Body of pancreas (tissue), 4 donors: ENCODE results near the gene KDM2B. TPM values are rescaled to one million over a fixed set of nuclear protein-coding genes. Genes with fewer than 3 reads are reported as not detected.

Experiments used
- ATAC-seq: fragments of 150-250 bp; one replicate; pipeline ENCODE4 v1.9.1; 2016
- DNase-seq, 4 donors: peaks; one replicate each; pipeline ENCODE4 v3.0.0-alpha.2; 2019
- H3K27ac ChIP-seq, 4 donors: fragments of 200-600 bp; sonication (generic); 1 replicate in 3 of 4; 2 replicates in 1 of 4; pipeline versions ENCODE4 v1.5.1 to v1.6.1; 2016 to 2019; ENCODE audit warnings: mild to moderate bottlenecking in 1 of 4, mixed read lengths in 1 of 4, moderate library complexity in 1 of 4
- H3K27me3 ChIP-seq, 2 donors: fragments of 200-600 bp; sonication (generic); one replicate each; pipeline ENCODE4 v1.6.0; 2016; ENCODE audit warnings: mild to moderate bottlenecking in 1 of 2
- H3K36me3 ChIP-seq, 2 donors: fragments of 200-600 bp; sonication (generic); replicated peaks in 1 of 2; 2 replicates each; pipeline ENCODE4 v1.5.1; 2016; ENCODE audit warnings: low read depth in 2 of 2; ENCODE audit not compliant: insufficient read depth in 1 of 2
- H3K4me1 ChIP-seq: fragments of 200-600 bp; sonication (generic); one replicate; pipeline ENCODE4 v1.6.0; 2016
- H3K4me3 ChIP-seq, 2 donors: fragments of 200-600 bp; sonication (generic); 1 replicate in 1 of 2; 2 replicates in 1 of 2; pipeline ENCODE4 v1.5.1; 2016 to 2019
- H3K9me3 ChIP-seq, 3 donors: fragments of 200-600 bp; sonication (generic); 1 replicate in 2 of 3; 2 replicates in 1 of 3; pipeline ENCODE4 v1.5.1; 2016
- CTCF ChIP-seq, 7 experiments: fragments of 450-650 bp in 4 of 7; fragments of 200-600 bp in 3 of 7; sonication (generic) in 3 of 7; IDR thresholded peaks; one replicate each; pipeline ENCODE4 v1.5.1; 2016 to 2019; ENCODE audit warnings: antibody characterized with exemption in 7 of 7
- POLR2A ChIP-seq, 3 donors: fragments of 450-650 bp; IDR thresholded peaks; one replicate each; pipeline ENCODE4 v1.6.1; 2016; ENCODE audit warnings: antibody characterized with exemption in 3 of 3, mild to moderate bottlenecking in 2 of 3
- WGBS, 2 donors: methylation state at CpG; one replicate each; pipeline ENCODE4 v1.1.5; 2017; 5-methylcytosine and 5-hydroxymethylcytosine counted together
- intact Hi-C: fragments of 100-400 bp; cut with DNase I; formaldehyde crosslinking; loops from one replicate; pipeline ENCODE4 v1.15.1; 2023
- total RNA-seq, 2 donors: library from RNA; depleted of rRNA; stranded (reverse); fragments of >200 nt; gene quantifications; one replicate each; pipeline ENCODE4 v1.1.0, GENCODE V29; 2016

The KDM2B gene
- total RNA-seq, 2 donors from 2014 or later, result 17.8 to 26.5 TPM

DNA sequence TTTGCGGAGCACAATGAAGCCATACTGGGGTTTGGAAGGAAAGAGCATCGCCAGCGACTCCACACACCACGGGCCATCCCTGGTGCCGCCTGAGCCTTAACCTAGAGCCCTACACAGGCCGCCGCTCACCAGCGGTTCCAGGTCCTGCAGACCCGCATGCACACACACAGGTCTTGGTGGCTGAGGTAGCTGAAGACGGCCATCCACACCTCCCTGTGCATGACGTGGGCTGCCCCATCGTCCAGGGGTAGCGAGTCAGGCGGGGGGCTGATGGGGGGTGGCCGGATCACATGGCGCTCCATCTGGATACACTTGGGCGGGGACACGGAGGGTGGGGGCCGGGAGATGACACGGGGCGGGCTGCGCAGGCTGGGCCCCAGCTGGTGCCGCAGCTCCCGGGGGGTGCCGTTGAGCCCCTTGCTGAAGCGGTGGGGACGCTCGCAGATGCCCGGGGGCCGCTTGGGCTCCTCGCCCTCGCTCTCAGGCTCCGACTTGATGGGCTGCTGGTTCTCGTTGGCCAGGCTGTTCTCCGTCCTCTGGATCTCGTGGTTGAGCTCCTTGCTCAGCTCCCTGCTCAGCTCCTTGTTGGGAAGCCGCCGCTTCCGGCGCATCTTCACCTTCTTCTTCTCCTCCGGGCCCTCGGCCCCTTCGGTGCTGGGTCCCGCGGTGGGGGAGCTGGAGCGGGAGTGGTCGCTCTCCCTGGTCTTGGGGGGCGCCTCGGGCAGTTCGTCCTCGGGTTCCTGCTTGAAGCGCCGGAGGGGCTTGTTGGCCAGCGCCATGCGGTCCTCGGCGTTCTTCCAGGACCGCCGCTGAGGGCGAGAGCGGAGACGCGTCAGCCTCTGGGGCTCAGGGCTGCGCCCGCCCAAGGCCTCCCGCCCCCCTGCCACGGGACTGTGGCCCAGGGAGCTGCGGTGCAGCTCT lies 138.5 kb downstream of the KDM2B start:
- Histone ChIP-seq H3K4me3 (no peak overlapping the region), H3K27ac (no peak overlapping the region), H3K27me3 (no peaks in the 10 kb centered on the region), H3K36me3 (peaks cover 0 to 20% of the 10 kb centered on the region in 2 donors), H3K4me1 (no peaks in the 10 kb centered on the region), H3K9me3 (no peaks in the 10 kb centered on the region)
- DNase-seq (no peak), ATAC-seq (no peak)
- intact Hi-C loops, result loop anchor here (10.0 kb wide), 1 partner anchor 97 kb away; no protein-coding TSS in a partner anchor
- no peak for TF ChIP-seq CTCF (IDR thresholded peaks at IDR 0.05)
- no peak for TF ChIP-seq POLR2A (IDR thresholded peaks at IDR 0.05)
- WGBS, 2 donors, result 92 to 96% methylated on average over 25 to 51 of the region's 68 CpGs

DNA sequence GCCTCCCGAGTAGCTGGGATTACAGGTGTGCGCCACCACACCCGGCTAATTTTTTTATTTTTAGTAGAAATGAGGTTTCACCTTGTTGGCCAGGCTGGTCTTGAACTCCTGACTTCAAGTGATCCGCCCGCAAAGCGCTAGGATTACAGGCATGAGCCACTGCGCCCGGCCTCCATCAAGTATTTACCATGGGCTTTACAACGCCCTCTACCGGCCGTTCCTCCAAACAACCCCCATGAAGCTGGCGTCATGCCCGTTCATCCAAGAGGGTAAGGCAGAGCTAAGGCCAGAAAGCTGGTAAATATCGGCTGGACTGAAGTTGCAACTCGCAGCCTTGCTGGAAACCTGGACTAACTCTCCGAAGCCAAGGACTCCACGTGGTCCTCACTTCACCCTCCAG lies 139.3 kb downstream of the KDM2B start:
- peak in 2 of 7 experiments; percentile 11 to 13 for TF ChIP-seq CTCF (IDR thresholded peaks at IDR 0.05)
- no peak for TF ChIP-seq POLR2A (IDR thresholded peaks at IDR 0.05)
- no peaks in the 10 kb centered on the region for H3K27me3 ChIP-seq
- no peaks in the 10 kb centered on the region for H3K9me3 ChIP-seq
- peaks cover 0 to 20% of the 10 kb centered on the region in 2 donors for H3K36me3 ChIP-seq
- H3K4me3 ChIP-seq, result no peak overlapping the region
- WGBS, 2 donors, result 79 to 90% methylated on average over 12 to 17 of the region's 17 CpGs
- peak in 2 of 4 donors; percentile 34 to 52 for DNase-seq
- no peak overlapping the region for H3K27ac ChIP-seq
- intact Hi-C loops, result loop anchor here (10.0 kb wide), 1 partner anchor 97 kb away; no protein-coding TSS in a partner anchor
- ATAC-seq, result no peak
- H3K4me1 ChIP-seq, result no peaks in the 10 kb centered on the region

DNA sequence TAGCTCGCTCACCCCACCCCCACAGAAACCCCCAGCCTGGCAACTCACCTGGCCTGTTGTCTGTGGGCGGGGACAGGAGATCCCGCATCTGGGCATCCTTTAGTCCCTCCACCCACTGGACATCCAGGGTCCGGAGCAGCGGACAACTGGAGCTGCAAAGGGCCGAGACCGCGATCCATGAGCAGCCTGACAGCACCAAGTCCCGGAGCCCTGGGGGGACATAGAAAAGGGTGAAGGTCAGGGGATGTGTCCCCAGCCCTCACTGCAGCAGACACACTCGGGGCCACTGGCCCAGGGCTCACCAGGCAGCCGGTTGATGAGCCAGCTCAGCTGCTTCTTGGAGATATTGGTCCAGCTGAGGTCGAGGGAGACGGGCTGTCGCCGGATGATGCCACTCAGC lies 140.1 kb downstream of the KDM2B start:
- no peak for ATAC-seq
- intact Hi-C loops, result loop anchor here (10.0 kb wide), 1 partner anchor 96 kb away; no protein-coding TSS in a partner anchor

DNA sequence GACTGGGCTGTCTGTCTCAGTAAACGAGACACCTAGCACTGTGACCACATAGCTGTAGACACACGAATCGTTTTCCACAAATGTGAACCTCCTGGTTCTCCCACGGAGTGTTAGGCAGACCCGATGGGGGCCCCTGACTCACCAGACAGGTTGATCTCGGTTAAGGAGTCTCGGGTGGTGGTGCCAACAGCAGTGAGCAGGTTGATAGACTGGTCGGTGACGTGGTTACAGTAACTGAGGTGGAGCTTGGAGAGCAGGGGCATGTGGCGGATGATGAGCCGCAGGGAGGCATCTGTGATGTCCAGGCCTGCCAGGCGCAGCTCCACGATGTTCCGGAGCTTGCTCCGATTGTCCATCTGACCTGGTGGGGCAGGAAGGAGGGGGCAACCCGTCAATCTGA lies 141.1 kb downstream of the KDM2B start:
- no peak for ATAC-seq
- Histone ChIP-seq H3K4me1 (no peaks in the 10 kb centered on the region), H3K27me3 (no peaks in the 10 kb centered on the region), H3K36me3 (peaks cover 0 to 22% of the 10 kb centered on the region in 2 donors), H3K9me3 (no peaks in the 10 kb centered on the region), H3K27ac (no peak overlapping the region), H3K4me3 (no peak overlapping the region)
- 87 to 91% methylated on average over 12 to 13 of the region's 16 CpGs for WGBS, 2 donors
- TF ChIP-seq CTCF (IDR thresholded peaks at IDR 0.05) (no peak), POLR2A (IDR thresholded peaks at IDR 0.05) (no peak)
- no peak for DNase-seq
- intact Hi-C loops, result loop anchor here (10.0 kb wide), 1 partner anchor 95 kb away; no protein-coding TSS in a partner anchor

More for the DNA sequence above, 140.1 kb downstream of the KDM2B start:
- Histone ChIP-seq H3K27ac (no peak overlapping the region), H3K4me1 (no peaks in the 10 kb centered on the region), H3K9me3 (no peaks in the 10 kb centered on the region), H3K27me3 (no peaks in the 10 kb centered on the region), H3K36me3 (peaks cover 0 to 20% of the 10 kb centered on the region in 2 donors), H3K4me3 (no peak overlapping the region)
- 96% methylated on average over 15 of the region's 15 CpGs; no CpG with 5 or more reads in 1 of the 2 donors for WGBS, 2 donors
- DNase-seq, result no peak
- no peak for TF ChIP-seq POLR2A (IDR thresholded peaks at IDR 0.05)
- no peak for TF ChIP-seq CTCF (IDR thresholded peaks at IDR 0.05)
